HG03175 (cell line): ENCODE results near the gene LILRA1.
"Not testable (repeated sequence)": the region's sequence is repeated elsewhere in the genome, so short reads cannot be mapped to it uniquely, and the experiment has no call there.

Experiments
- ATAC-seq: cut with Tn5 transposase; IDR thresholded peaks from one replicate; pipeline ENCODE4 v1.9.1; 2021; ENCODE audit warnings: mild to moderate bottlenecking, moderate library complexity; ENCODE audit not compliant: unreplicated experiment

Gene LILRA1

DNA sequence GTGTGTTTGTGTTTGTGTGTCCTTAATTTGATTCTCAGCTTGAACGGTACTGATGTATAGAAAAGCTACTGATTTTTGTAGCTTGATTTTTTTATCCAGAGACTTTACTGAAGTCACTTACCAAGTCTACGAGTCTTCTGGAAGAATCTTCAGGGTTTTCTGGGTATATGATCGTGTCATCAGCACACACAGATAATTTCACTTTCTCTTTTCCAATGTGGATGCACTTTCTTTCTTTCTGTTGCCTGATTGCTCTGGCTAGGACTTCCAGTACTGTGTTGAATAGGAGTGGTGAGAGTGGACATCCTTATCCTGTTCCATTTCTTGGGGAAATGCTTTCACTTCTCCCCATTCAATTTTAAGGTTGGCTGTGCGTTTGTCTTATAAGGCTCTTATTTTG is 29.0 kb downstream of the LILRA1 start:
- ATAC-seq, result no peak

- not testable (repeated sequence) for ATAC-seq
These were observed 30.8 kb downstream of the LILRA1 start for GRCh38 chr19:54624234-54624633.

DNA sequence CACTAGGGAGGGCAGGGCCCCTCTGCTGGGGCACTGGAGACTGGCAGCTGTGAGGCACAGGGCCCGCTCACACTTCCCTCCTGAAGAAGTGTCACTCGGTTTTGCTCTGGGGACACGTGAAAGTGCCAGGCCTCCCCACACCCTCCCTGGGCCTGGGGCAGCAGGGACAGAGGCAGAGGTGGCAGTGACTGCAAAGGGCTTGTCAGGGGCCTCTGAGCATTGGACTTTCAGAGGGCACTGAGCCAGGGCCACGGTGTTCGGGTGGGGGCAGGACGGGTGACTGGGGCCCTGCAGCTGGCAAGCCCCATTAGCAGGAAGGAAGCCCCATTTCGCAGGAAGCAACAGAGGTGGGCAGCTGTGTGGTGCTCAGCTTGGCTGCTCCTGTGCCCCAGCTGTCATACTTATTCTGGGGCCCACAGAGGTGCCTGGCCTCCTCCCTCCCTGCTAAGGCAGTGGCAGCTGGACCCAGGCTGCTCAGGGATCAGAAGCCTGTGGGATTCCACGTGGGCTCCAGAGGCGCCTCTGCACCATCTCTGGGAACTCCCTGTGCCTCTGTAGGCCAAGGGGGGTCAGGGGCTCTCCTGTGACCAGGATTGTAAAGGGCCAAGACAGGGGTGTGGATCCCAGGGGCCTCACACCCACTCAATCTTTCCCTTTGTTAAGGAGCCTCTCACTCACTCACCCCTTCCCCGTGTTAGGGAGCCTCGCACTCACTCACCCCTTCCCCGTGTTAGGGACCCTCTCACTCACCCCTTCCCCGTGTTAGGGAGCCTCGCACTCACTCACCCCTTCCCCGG is 31.7 kb downstream of the LILRA1 start:
- peak; percentile 49 for ATAC-seq

GRCh38 chr19:54626757-54627156 is 33.3 kb downstream of the LILRA1 start:
- ATAC-seq, result no peak

- ATAC-seq, result not testable (repeated sequence)
These were observed 34.5 kb downstream of the LILRA1 start for GRCh38 chr19:54627912-54628311.

- not testable (repeated sequence) for ATAC-seq
These were observed 36.8 kb downstream of the LILRA1 start, which contains the start of gene LILRB1 for GRCh38 chr19:54630262-54630661. LILRB1 (plus strand) TSS chr19:54630484; CDS start chr19:54631074, 590 bp downstream.

GRCh38 chr19:54630782-54631181 is 37.4 kb downstream of the LILRA1 start:
- ATAC-seq, result no peak

- not testable (repeated sequence) for ATAC-seq
These were observed 38.3 kb downstream of the LILRA1 start for GRCh38 chr19:54631489-54632337.

DNA sequence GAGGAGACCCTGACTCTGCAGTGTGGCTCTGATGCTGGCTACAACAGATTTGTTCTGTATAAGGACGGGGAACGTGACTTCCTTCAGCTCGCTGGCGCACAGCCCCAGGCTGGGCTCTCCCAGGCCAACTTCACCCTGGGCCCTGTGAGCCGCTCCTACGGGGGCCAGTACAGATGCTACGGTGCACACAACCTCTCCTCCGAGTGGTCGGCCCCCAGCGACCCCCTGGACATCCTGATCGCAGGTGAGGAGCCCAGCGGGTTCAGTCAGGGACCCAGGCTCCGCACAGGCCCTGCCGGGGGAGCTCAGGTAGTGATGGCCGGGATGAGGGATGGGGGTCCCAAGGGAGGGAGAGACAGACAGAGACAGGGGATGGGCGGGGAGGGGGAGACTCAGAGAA is 39.1 kb downstream of the LILRA1 start:
- not testable (repeated sequence) for ATAC-seq

- ATAC-seq, result no peak
These were observed 40.0 kb downstream of the LILRA1 start for GRCh38 chr19:54633401-54633800.

DNA sequence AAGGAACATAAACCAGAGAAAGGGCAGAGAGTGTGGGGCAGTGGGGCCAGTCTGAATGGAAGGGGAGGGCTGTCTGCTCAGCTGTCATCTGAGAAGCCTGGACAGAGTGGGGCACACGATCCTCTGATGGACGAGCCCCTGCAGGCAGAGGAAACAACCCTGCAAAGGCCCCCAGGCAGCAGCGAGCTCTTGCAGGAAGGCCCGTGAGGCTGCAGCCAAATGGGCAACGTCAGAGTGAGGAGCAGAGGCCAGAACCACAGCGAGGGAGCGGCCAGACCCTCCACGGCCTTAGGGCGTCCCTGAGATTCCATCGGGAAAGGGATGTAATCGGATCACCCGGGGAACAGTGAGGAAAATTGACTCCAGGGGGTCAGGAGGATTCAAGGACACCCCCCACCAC is 42.6 kb downstream of the LILRA1 start:
- not testable (repeated sequence) for ATAC-seq

DNA sequence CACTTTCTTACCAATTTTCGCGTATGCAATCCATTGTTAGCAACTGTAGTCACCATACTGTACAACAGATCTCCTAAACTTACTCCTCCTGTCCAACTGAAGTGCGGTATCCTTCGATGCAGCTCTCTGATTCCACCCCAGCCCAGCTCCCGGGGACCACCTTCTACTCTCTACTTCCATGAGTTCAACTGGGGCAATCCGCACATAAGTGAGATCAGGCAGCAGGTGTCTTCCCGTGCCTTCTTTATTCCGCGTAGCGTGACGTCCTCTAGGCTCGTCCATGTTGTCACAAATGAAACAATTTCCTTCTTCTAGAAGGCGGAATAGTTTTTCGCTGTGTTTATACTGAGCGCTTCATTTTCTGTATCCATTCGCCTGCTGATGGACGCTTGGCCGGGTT is 45.3 kb downstream of the LILRA1 start:
- no peak for ATAC-seq

- ATAC-seq, result not testable (repeated sequence)
These were observed 49.5 kb downstream of the LILRA1 start for GRCh38 chr19:54642953-54643352.

- ATAC-seq, result not testable (repeated sequence)
These were observed 50.2 kb downstream of the LILRA1 start for GRCh38 chr19:54643583-54643982.

GRCh38 chr19:54644056-54644455 is 50.6 kb downstream of the LILRA1 start:
- ATAC-seq, result no peak

DNA sequence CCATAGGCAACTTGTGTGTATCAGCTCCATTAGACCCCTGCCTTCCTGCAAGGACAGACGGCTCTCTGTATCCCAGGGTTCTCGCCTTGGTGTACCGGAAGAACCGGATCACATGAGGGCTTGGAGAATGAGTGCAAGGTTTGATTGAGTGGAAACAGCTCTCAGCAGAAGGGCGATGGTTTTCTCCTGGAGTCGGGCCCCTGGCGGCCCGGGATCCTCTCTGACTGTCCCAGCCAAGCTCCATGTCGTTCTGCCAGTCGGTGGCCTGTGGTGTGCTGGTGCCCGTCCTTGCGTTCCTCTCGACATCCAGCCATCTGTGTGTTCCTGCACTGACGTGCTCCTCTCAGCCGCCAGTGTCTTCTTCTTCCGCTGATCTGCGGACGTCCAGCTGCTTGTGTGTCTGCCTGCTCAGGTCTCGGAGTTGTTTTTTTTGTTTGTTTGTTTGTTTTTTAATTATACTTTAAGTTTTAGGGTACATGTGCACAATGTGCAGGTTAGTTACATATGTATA is 53.0 kb downstream of the LILRA1 start:
- ATAC-seq, result no peak

DNA sequence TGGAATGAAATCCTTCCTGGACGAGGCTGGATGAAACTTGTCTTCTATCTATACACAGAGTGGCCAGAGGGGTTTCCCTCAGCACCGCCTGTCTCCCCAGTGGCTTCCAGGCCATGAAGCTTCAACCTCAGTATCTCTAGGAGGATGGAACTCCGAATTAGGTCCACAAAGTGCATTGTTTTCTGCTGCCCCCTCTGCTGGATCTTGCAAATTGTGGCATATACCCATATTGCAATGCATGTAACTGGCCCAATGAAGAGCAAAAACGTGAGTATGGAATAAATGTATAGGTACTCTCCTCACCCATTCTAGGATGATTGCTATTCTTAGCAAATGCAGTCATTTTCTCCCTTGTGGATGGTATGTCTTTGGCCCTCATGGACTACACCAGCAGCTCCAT is 54.7 kb downstream of the LILRA1 start:
- no peak for ATAC-seq

DNA sequence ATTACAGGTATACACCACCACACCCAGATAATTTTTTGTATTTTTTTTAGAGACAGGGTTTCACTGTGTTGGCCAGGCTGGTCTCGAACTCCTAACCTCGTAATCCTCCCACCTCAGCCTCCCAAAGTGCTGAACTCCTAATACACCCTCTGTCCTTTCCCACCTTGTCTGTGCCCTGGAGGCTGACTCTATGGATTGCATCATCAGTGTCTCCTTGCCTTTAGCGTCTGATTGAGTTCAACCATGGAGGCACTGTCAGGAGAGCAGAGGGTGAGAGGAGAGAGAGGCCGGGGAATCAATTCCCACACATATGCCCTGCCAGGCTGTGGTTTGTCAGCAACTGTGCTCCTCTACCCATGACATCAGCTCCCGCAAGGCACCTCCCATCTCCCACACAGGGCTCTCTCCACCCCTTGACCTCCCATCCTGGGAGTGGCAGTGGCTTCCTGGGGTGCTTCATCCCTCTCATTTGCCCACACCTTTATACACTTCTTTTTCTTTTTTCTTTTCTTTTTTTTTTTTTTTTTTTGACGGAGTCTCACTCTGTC is 56.8 kb downstream of the LILRA1 start:
- no peak for ATAC-seq
